Effector CD4-positive, alpha-beta T cell (primary cell): Measurements from ENCODE around the gene TFG.

Experiments used
- DNase-seq: peaks from one replicate; pipeline ENCODE4 v3.0.0-alpha.2; 2020

Gene TFG

GRCh38 chr3:100759159-100759558 lies 49.9 kb downstream of the TFG start:
- DNase-seq, result no peak

DNA sequence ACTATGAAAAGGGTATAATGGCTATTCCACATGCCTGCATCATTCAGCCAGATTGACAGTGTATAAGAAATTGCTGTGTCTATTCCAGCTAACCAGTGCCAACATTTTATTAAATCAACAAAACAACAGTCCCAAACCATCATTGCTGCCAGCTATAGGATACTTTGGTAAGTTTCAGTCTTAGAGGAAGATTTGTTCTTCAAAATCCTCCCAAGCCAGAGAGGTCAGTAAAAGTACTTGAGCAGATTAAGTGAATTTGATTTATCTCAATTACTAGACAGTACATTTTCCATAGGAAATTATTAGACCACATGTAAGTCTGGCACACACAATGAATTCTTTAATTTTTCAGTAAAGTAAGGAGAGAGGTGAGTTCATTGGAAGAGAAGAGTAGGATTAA lies 50.7 kb downstream of the TFG start:
- DNase-seq, result no peak

GRCh38 chr3:100760377-100760776 lies 51.1 kb downstream of the TFG start:
- no peak for DNase-seq

GRCh38 chr3:100761211-100761942 lies 52.1 kb downstream of the TFG start:
- DNase-seq, result no peak

DNA sequence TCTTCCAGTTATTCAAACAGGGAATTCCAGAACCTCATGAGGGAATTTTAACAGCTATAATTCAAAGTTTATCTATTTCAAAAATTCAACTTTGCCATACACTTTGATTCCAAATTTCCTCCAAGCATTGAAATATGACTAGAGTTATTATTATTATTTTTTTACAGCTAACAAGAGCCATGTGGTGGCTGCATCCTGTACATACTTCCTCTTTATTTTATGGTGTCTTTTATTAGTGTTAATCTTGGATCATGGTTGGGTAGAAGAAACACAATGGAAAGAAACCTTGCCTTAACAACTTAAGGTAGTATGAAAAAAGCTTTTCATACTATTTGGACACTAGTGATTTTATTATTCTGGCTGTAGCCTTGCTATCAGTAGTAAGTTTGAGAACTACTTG lies 52.7 kb downstream of the TFG start:
- no peak for DNase-seq

DNA sequence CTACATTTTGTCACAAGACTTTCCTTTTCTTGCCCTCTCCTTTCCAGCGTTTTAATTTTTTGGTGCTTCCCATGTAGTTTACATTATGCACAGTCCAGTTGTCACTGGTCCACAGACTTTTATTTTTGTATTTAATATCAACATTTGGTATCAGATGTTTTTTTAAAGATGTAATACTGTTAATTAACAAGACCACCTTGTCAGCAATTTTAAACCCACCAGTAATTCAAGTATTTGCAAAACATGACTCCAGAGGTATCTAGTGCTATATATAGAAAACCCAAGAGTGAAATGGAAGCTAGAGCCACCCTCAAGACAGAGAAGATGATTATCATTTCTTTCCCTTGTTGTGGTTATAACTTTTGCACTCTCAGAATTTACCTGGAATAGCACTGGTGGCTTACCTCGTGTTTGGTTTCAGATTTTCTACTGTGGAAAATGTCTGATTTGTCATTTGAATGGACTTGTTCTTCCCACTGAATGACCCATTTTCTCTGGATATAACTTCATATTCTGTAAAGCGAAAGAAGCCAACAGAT lies 56.2 kb downstream of the TFG start:
- no peak for DNase-seq

DNA sequence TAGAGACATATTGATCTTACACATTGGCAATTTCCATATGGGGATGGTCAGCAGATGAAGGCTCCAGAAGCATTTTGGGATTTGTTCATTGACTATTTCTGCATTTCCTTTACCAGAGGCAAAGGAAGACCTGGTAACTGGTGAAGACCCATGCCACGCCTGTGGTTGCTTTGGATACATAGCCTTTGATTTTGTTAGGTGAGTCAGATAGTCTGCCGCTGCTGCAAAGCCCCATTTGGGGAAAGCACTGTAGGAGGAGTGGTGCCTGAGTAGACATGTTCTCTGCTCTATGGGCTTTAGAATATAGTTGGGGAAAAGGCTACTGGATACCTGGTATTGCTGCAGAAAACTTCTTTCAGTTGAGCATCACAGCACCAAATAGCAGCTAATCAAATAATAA lies 56.8 kb downstream of the TFG start:
- DNase-seq, result no peak

DNA sequence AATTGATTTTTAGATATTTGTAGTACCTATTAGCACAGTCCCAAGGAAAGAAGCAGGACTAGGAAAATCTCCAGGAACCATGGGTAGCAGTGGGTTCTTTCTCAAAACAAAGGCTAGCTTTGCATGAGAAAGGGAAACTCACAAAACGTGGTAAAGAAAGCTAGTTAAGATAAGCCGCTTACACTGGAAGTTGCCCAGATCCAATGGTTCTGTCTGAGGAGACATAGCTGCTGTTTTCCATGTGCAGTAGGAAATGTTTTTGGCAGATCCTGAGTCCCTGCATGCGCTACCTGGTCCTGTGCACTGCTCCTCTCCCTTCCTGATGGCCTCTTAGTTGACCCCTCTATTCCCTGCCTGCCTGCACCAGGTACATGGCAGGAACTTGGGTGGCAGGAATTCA lies 60.4 kb downstream of the TFG start:
- no peak for DNase-seq

DNA sequence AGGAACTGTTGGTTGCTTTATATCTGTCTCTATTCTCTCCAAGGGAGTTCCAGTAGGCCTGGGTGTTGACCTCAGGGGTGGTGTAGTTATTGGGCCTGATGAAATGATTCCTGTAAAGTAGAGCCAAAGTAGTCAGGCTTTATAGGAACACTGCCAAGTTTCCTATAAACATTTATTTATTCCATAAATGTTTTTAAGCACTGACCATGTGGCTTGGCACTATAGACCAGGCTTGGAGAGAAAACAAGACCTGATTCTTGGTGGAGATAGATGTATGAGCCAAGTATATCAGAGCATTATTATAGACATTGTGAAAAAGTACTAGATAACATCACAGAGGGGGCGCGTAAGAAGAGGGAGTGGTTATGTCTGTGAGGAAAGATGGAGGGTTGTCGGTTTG lies 65.9 kb downstream of the TFG start:
- DNase-seq, result no peak

- DNase-seq, result no peak
Measured at GRCh38 chr3:100775669-100776068, 66.4 kb downstream of the TFG start.

DNA sequence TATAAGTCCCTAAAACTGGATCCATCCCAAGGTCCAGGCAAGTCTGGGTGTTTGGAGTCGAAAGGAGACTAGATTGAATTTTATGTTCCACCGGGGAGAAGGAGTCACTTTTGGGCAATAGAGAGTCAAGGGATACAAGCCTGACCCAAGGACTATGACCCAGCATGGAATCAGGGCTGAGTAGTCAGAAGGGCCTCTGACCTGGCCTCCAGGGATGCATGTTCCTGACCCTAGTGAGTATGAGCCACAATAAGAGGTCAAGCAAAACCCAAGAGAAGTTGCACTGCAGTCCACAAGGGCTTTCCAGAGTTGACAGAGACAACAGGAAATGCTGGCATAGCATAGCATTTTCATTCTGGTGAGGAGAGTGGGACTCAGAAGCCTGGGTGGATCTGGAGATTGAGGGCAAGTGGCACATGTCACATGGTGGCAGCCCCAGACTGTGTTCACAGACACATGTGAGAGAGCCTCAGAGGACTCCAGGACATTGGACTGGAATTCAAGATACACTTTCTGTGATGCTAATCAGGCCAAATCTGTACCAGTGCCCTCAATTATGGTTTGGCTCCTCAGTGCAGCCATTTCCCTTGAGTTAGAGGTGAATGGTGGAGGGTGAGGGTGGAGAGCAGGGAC lies 66.9 kb downstream of the TFG start:
- no peak for DNase-seq

DNA sequence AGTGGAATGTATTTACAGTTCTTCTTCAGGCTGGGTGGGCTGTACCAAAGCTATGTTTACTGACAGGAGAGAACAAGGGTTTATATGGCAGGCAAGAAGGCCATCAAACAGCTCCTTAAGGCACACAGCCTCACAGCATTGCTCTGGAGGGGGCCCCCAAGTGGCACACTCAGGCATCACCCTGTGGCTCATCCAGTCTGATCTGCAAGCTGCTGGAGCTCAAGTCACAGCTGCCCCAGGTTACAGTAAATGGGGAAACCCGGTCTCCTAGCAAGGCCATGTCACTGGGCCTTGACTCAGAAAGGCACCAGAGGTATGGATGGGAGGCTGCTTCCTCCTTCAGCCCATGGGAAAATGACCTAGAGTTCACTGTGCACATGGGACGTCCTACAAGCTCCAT lies 67.5 kb downstream of the TFG start:
- DNase-seq, result no peak

DNA sequence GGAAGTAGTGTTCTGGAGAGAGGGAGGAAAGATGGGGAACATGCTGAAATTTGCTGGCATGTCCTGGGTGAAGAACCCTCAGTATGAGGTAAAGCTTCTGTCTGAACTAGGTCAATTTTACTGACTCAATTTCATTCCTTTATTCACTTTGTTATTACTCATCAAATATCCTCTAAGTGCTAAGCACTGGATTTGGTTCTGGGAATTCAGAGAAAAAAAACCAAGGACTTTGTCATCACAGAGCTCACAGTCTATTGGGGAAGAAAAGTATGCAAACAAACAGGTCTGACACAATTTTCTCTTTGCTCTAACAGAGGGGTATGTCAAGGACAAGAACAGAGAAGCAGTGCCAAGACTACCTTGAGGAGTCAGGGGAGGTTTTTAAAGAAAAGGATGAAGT lies 68.0 kb downstream of the TFG start:
- no peak for DNase-seq

DNA sequence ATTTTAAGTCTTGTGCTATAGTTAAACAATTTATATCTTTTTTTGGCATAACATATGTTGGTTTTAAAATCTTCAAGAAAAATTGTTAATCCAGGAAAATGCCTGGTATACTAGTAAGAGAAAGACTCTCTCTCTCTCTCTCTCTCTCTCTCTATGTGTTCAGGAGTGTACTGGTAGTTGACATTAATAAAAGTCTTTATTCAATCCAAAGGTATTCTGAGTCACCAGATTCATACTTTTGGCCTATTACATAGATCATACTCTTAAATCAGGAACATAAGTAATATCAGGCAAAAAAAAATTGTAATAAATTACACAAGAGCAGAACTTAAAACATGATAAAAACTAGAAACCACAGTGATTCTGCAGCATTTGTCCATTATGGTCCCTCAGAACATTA lies 70.2 kb downstream of the TFG start:
- DNase-seq, result no peak

- no peak for DNase-seq
Measured at GRCh38 chr3:100780071-100780622, 70.9 kb downstream of the TFG start.

DNA sequence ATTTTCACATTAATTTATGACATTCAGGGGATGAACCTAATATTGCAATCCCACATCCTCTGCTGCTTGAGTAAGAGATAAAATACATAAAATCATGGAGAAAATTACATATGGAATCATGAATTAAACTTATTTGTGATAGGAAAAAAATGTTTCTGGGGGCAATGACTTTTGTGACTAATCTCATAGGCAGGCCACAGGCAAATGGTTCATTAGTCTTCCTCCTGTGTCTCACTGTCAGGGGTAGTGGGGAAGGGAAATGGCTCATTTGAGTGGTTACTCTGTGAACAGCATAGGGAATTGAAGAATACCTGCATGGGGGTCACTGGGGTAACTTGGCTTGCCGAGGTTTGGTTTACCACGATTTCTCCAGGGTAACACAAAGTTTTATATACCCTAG lies 72.0 kb downstream of the TFG start:
- DNase-seq, result no peak

- DNase-seq, result no peak
Measured at GRCh38 chr3:100782348-100782747, 73.1 kb downstream of the TFG start.

DNA sequence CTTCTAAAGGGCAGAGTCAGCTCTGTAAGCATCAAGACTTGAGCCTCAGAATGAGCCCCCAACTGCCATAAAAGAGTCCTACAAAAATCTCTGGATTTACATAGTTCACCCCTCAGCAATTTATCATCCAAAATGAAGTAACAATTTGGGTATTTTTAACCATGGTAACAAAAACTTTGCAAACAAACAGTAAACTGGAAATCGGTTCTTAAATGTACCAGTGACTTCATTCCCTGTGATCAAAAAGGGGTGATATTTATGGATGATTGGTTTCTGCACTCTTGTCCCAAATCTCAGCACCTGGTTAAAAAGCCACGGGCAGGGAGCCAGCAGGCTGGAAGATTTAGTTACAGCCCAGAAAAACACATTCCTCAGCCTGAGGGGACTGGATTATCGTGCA lies 73.6 kb downstream of the TFG start:
- no peak for DNase-seq

GRCh38 chr3:100783619-100784018 lies 74.3 kb downstream of the TFG start:
- DNase-seq, result no peak

GRCh38 chr3:100789579-100789978 lies 80.3 kb downstream of the TFG start:
- no peak for DNase-seq

DNA sequence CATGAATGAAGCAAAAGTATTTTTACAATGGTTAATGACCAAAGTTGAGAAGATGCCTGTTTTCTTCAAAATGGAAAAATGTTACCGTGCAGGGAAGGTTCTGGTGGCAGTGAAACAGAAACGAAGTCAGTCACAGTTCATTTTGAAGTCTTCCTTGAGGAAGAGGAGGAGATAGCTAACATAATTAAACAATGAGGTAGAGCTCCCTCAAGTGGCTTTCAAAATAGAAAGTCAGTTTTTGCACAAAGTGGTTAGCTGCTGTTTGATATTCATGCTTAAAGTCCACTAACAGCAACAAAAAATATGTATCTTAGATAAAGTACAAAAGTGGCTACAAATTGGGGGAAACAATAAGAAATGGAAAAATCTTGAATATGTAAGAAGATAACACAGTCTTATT lies 87.3 kb downstream of the TFG start:
- DNase-seq, result no peak

GRCh38 chr3:100798012-100798411 lies 88.7 kb downstream of the TFG start:
- no peak for DNase-seq
